Retinal pigment epithelial cell (primary cell): ENCODE results near the gene TBC1D14.

Experiments used
- DNase-seq: peaks from one replicate; pipeline ENCODE4 v3.0.0-alpha.2; 2010; ENCODE audit warnings: low read depth
- H3K4me3 ChIP-seq: 2 replicates; pipeline ENCODE4 v1.5.1; 2011; ENCODE audit warnings: mild to moderate bottlenecking, low read length, control low read depth, moderate library complexity
- TF ChIP-seq, protein P1 (sequence below): conservative IDR thresholded peaks from 2 replicates; pipeline ENCODE4 v1.5.1; 2011; ENCODE audit warnings: low read depth, low read length, control low read depth, inconsistent platforms

Gene TBC1D14

DNA sequence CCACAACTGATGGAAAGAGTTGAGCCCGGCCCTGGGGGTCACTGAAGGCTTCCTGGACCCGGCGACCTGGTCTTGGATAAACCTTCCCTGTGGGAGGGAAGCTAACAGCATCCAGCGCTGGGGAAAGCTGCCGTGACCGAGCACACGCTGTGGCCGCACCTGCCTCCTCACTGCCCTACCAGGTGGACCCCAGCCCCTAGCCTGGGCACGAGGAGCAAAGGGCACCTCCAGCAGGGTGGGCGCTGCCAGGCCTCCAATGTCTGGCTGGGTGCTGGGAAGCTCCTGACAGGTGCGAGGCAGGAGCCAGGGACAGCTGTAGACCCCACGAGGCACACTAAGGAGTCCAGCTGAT, 141.5 kb downstream of the TBC1D14 start:
- DNase-seq, result no peak
- TF ChIP-seq, protein P1, sequence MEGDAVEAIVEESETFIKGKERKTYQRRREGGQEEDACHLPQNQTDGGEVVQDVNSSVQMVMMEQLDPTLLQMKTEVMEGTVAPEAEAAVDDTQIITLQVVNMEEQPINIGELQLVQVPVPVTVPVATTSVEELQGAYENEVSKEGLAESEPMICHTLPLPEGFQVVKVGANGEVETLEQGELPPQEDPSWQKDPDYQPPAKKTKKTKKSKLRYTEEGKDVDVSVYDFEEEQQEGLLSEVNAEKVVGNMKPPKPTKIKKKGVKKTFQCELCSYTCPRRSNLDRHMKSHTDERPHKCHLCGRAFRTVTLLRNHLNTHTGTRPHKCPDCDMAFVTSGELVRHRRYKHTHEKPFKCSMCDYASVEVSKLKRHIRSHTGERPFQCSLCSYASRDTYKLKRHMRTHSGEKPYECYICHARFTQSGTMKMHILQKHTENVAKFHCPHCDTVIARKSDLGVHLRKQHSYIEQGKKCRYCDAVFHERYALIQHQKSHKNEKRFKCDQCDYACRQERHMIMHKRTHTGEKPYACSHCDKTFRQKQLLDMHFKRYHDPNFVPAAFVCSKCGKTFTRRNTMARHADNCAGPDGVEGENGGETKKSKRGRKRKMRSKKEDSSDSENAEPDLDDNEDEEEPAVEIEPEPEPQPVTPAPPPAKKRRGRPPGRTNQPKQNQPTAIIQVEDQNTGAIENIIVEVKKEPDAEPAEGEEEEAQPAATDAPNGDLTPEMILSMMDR, result no peak

DNA sequence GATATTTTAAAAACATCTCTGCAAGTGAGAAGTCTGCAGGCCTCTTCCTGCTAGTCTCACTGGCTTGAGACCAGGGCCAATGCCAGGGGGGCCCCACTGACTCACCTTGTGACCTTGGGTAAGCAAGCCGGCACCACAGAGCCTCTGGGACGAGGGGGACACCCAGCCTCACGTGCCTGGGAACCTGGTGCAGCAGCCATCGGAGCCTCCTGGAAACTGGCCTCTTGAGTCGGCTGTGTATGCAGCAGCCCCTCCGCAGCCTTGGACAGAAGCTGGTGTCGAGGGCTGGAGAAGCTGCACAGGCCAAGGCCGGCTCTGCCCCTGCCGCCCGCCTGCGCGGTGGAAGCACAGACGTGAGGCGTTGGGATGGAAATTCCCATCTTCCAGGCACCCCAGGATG, 142.3 kb downstream of the TBC1D14 start:
- TF ChIP-seq, protein P1, result no peak
- DNase-seq, result no peak
- H3K4me3 ChIP-seq, result no peak overlapping the region

More for the DNA sequence above, 141.5 kb downstream of the TBC1D14 start:
- H3K4me3 ChIP-seq, result no peak overlapping the region

DNA sequence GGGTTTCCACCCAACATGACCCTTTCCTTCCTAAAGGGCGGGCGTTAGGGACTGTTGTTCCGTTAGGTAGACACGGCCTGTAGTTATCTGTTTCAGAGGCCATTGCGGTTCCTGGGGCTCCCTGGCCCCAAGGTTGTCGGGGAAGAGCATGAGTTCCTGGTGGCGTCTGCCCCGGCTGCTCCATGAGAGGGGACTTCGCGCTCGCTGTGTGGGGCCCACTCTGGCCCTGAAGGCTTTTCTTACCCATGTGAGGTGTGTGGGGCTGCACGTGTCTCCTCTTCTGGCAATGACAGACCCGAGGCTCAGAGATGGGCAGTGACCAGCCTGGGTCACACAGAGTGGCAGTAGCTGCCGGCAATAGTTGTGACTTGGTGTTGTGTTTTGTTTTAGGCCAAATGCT, 142.7 kb downstream of the TBC1D14 start:
- no peak for DNase-seq
- TF ChIP-seq, protein P1, result no peak
- H3K4me3 ChIP-seq, result no peak overlapping the region

DNA sequence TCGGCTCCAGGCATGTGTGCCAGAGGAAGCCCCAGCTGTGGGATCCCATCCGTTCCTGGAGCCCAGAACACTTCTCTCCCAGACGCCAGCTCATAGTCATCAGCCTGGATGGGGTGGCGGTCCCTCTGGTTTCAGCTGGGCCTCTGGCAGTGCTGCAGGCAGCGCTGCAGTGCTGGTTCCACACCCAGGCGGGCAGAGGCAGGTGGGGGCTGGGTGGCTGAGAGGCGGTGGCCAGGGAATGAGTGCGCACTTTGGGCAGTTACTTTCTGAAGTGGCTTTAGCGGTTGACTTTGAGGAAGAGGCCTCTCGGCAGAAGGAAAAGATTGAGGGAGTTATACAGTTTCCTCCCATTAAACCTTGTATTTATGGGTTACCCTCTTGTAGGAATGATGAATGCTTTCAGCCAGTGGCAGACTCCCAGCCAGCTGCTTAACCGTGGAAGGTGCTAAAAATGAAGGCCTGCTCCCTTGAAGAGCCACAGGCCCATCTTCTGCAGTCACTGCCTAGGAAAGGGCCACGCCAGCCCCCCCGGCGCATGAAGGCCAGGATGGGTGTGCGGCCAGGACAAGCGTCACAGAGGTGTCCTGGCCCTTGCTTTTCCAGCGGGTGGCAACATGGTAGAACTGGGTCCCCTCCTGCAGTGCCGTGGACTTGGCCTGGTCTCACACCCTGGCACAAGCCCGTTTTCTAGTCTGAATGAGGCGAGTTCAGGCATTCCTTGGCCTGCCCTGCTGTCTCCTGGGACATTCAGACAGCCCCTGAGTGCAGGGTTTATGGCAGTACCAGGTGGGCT, 143.5 kb downstream of the TBC1D14 start:
- no peak overlapping the region for H3K4me3 ChIP-seq
- TF ChIP-seq, protein P1, result no peak
- DNase-seq, result no peak

DNA sequence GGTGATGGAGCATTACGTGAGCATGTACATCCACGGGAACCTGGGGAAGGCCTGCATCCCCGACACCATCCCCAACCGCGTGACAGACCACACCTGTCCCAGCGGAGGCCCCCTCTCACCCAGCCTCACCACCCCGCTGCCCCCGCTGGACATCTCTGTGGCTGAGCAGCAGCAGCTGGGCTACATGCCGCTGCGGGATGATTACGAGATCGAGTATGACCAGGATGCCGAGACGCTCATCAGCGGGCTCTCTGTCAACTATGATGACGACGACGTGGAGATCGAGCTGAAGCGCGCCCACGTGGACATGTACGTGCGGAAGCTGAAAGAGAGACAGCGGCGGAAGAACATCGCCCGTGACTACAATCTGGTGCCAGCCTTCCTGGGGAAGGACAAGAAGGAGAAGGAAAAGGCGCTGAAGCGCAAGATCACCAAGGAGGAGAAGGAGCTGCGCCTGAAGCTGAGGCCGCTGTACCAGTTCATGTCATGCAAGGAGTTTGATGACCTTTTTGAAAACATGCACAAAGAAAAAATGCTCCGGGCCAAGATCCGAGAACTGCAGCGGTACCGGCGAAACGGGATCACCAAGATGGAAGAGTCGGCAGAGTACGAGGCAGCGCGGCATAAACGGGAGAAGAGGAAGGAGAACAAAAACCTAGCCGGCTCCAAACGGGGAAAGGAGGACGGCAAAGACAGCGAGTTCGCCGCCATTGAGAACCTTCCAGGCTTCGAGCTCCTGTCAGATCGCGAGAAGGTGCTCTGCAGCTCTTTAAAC, 144.7 kb downstream of the TBC1D14 start:
- DNase-seq, result no peak
- TF ChIP-seq, protein P1, result no peak

DNA sequence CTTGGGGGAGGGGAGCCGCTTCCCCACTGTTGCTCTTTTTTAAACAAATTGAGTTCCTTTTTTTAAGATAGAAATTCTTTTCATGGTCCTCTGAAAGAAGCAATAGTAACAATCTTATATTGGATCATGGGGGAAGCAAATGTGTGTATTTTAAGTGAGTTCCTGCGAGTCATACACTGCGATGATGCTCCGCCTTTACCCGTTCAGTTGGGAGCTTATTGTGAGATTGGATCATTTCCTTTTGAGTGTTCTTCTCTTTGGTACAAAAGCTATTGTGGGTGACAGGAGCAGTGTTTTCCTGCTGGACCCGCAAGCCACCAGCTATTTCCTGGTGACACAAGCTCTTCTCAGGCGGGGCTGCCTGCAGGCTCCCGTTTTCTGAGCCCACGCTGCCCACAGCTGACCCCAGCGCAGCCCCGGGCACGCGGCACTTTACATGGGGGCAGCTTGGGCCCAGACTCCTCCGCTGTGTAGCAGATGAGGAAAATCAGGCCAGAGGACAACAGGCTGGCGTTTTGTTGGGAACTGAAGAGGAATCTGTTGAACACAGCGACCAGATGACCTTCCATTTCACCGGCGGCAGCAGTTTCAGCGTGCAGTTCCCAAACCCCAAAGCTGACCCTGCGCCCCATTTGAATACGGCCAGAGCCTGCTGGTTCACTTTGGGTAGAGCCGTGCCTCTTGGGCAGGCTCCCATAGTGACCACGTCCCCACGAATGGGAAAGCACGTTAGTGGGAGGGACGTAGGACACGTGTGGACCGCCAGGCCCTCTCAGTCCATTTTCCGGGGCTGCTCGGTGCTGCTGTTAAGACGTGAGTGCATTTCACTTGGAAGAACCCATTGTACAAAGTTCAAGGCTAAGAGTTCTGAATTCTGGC, 145.7 kb downstream of the TBC1D14 start:
- no peak for DNase-seq
- H3K4me3 ChIP-seq, result no peak overlapping the region
- TF ChIP-seq, protein P1, result no peak

More for the DNA sequence above, 144.7 kb downstream of the TBC1D14 start:
- H3K4me3 ChIP-seq, result no peak overlapping the region
